Ishikawa (cell line): ENCODE results near the gene DPYD.

Experiments used
- CEBPB ChIP-seq: IDR thresholded peaks from 2 replicates; pipeline ENCODE4 v1.6.1; 2012
- CREB1 ChIP-seq: IDR thresholded peaks from 2 replicates; pipeline ENCODE4 v1.6.1; 2012; ENCODE audit warnings: low read depth
- EGR1 ChIP-seq: IDR thresholded peaks from 2 replicates; pipeline ENCODE4 v1.6.1; 2012
- EP300 ChIP-seq: IDR thresholded peaks from 2 replicates; pipeline ENCODE4 v1.6.1; 2012; ENCODE audit warnings: borderline replicate concordance
- FOXM1 ChIP-seq: IDR thresholded peaks from 2 replicates; pipeline ENCODE4 v1.6.1; 2012; ENCODE audit warnings: low read depth, borderline replicate concordance
- MAX ChIP-seq: IDR thresholded peaks from 2 replicates; pipeline ENCODE4 v1.6.1; 2012
- NFIC ChIP-seq: IDR thresholded peaks from 2 replicates; pipeline ENCODE4 v1.6.1; 2012
- RAD21 ChIP-seq: IDR thresholded peaks from 2 replicates; pipeline ENCODE4 v1.6.1; 2012; ENCODE audit warnings: low read depth
- REST ChIP-seq: IDR thresholded peaks from 2 replicates; pipeline ENCODE4 v1.6.1; 2012; ENCODE audit warnings: low read depth, mild to moderate bottlenecking
- TAF1 ChIP-seq: IDR thresholded peaks from 2 replicates; pipeline ENCODE4 v1.6.1; 2012; ENCODE audit warnings: low read depth, mild to moderate bottlenecking
- TCF12 ChIP-seq: IDR thresholded peaks from 2 replicates; pipeline ENCODE4 v1.6.1; 2012; ENCODE audit warnings: low read depth
- TEAD4 ChIP-seq: IDR thresholded peaks from 2 replicates; pipeline ENCODE4 v1.6.1; 2012
- USF1 ChIP-seq: IDR thresholded peaks from 2 replicates; pipeline ENCODE4 v1.6.1; 2012
- YY1 ChIP-seq: IDR thresholded peaks from 2 replicates; pipeline ENCODE4 v1.6.1; 2012; ENCODE audit warnings: low read depth
- ZBTB7A ChIP-seq: IDR thresholded peaks from 2 replicates; pipeline ENCODE4 v1.6.1; 2012; ENCODE audit warnings: low read depth

The DPYD gene

GRCh38 chr1:97636941-97637340 lies 283.9 kb downstream of the DPYD start:
- TF ChIP-seq TCF12 (no peak), RAD21 (no peak), ZBTB7A (no peak), YY1 (no peak), EP300 (no peak), TEAD4 (no peak), REST (no peak), MAX (no peak), CREB1 (no peak), CEBPB (no peak), NFIC (no peak), USF1 (no peak), TAF1 (no peak), EGR1 (no peak), FOXM1 (no peak)

GRCh38 chr1:97634758-97635157 lies 286.1 kb downstream of the DPYD start:
- TF ChIP-seq TAF1 (no peak), EGR1 (no peak), MAX (no peak), EP300 (no peak), TEAD4 (no peak), CEBPB (no peak), NFIC (no peak), TCF12 (no peak), CREB1 (no peak), REST (no peak), RAD21 (no peak), USF1 (no peak), ZBTB7A (no peak), FOXM1 (no peak), YY1 (no peak)

GRCh38 chr1:97632776-97633175 lies 288.1 kb downstream of the DPYD start:
- no peak for TF ChIP-seq REST
- TF ChIP-seq YY1: no peak
- TF ChIP-seq MAX: no peak
- no peak for TF ChIP-seq EGR1
- no peak for TF ChIP-seq EP300
- TF ChIP-seq CREB1: no peak
- no peak for TF ChIP-seq RAD21
- TF ChIP-seq ZBTB7A: no peak
- no peak for TF ChIP-seq TAF1
- no peak for TF ChIP-seq CEBPB
- TF ChIP-seq TEAD4: no peak
- TF ChIP-seq USF1: no peak
- TF ChIP-seq FOXM1: no peak
- TF ChIP-seq NFIC: no peak
- no peak for TF ChIP-seq TCF12

- TF ChIP-seq NFIC: no peak
- no peak for TF ChIP-seq CREB1
- no peak for TF ChIP-seq MAX
- TF ChIP-seq REST: no peak
- TF ChIP-seq EP300: no peak
- no peak for TF ChIP-seq ZBTB7A
- TF ChIP-seq YY1: no peak
- TF ChIP-seq TEAD4: no peak
- TF ChIP-seq USF1: no peak
- TF ChIP-seq FOXM1: no peak
- TF ChIP-seq TCF12: no peak
- TF ChIP-seq CEBPB: no peak
- no peak for TF ChIP-seq EGR1
- no peak for TF ChIP-seq RAD21
- TF ChIP-seq TAF1: no peak
Measured at GRCh38 chr1:97632075-97632474, 288.8 kb downstream of the DPYD start.
